NCI-H774 (cell line): Measurements from ENCODE around the gene VASH2.

ENCODE experiments used
- DNase-seq: peaks from one replicate; lab custom pipeline; 2025; lab: John Stamatoyannopoulos, UW

The VASH2 gene

DNA sequence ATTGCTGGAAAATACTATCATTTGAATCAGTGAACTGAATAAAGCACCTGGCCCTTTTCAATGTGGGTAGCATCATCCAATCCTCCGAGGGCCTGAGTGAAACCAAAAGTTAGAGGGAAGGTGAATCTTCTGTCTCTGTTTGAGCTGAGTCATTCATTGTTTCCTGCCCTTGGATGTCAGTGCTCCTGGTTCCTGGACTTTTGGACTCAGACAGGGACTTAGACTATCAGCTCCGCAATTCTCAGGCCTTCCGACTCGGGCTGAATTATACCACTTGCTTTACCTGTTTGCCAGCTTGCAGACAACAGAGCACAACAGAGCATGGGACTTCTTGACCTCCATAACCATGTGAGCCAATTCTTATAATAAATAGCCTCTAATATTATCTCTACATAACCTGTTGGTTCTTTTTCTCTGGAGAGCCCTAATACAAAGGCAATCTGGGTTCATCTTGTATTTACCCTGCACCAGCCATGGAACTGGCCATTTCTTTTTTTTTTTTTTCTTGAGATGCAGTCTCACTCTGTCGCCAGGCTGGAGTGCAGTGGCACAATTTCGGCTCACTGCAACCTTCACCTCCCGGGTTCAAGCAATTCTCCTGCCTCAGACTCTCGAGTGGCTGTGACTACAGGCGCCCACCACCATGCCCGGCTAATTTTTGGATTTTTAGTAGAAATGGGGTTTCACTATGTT is 19.2 kb upstream of the VASH2 start:
- DNase-seq: no peak

DNA sequence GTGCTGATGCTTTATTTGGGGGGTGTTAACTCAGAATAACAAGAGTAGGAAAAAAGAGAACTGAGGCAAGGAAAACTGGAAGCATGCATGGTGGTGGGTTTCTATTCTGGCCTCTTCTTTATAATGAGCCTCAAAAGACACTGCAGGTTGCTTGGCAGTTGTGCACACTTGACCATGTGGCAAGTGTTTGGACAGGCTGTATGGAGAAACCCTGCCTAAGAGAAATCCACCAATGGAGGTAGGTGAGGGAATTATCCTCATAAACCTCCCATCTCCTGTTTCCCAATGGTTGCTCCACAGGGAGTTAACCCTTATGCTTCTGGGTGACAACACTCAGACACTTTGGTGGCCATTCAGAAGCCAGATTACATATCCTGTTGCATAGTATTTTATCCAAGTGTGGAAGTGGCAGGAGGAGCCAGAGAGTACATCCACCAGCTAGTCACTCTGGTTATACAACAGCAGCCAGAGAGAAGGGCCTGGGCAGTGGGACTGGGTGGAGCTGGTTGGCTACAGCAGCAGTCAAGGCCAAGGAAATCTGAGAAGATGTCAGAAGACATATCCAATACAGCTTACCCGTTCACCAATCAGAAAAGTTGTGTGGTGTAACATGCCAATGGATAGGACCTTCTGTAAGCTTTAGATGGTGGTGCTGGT is 16.4 kb upstream of the VASH2 start:
- no peak for DNase-seq

DNA sequence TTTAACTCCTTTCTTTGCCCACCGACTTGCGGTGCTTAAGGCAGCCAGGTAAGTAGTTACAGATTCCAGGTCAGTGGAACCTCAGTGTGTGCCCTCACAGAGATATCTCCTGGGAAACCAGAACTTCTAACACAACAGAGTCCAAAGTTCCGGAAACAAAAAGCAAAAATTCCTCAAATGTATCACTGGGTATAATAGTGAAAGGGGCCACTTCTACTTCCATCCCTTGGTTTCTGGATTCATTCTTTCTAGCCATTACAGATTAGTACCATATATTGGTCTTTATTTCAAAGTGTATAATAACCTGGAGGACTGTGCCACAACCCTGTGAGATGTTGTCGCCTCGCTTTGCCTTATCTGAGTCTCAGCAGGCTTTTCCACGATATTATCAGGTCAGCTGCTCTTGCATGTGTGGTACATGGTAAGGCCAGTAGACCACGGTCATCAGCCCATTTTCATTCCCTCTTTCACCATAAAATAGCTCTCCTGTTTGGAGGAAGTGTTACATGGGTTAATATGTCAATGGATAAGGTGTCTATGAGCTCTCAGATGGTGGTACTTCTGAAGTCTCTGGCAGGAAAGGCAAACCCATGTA is 14.9 kb upstream of the VASH2 start:
- no peak for DNase-seq

DNA sequence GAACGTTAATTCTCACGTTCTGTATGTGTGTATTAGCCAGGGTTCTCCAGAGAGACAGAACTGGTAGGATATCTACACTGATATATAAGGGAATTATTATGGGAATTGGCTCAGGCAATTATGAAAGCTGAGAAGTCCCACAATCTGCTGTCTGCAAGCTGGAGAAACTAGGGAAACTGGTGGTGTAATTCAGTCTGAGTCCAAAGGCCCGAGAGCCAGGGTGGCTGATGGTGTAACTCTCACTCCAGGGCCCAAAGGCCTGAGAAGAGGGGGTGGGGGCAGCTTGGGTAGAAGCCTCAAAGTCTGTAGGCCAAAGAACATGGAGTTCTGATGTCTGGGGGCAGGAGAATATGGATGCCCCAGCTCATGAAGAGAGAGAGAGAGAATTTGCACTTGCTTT is 13.3 kb upstream of the VASH2 start:
- DNase-seq: no peak

DNA sequence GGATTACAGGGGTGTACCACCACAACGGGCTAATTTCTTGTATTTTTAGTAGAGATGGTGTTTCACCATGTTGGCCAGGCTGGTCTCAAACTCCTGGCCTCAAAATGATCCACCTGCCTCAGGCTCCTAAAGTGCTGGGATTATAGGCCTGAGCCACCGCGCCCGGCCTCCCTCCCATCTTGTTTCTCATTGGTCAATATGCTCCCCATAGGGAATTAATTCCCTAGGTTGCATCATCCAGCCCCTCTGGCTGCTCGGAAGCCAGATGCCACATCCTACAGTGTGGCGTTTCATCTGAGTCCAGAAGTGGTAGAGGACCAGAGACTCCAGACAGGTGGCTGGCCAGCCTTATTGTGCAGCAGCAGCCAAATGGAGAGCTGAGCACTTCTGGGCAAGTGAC is 11.5 kb upstream of the VASH2 start:
- no peak for DNase-seq

DNA sequence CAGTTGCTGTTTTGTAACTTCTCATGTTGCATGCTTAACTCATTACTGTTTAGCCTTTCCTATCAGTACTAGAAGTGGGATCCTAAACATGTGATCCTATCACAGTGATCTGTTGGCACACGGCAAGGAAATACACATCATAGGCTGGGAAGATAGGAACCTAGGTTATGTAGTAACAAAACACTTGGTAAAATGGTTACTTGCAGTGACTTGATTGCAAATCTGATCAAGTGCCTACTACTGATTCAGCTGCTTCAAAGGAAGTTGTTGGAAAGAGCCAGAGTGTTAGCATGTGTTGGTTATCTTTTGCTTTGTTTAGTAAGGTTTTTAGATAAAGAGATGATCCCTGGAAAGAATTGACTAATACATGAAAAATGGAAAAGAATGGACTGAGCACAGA is 8.9 kb upstream of the VASH2 start:
- no peak for DNase-seq

DNA sequence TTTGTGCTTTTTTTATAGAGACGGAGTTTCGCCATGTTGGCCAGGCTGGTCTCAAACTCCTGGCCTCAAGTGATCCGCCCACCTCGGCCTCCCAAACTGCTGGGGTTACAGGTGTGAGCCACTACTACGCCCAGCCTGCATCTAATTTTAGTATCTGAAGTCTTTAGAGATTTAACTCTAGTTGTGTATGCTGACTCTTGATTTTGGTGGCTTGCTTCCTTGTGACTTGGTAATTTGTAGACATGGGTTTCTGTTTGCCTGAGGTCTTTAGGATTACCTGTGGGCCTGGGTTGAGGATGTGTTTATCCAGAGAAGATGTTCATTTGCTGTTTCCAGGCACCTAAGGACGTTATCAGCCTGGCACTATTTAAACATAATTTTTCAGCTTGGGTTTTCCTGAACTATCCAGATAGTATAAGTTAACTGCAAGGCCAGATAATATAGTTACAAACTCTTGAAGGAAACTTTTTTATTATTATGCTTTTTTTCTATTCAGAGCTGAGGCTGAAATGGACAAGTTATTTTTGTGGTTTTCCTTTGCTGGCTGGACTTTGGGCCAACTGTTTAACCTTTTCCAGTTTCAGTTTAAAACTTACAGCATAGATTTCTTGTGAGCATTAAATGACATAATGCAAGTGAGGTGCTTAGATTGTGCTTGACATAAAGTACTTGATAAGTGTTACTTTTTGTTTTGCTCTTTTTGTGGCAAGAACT is 7.5 kb upstream of the VASH2 start:
- DNase-seq: no peak

DNA sequence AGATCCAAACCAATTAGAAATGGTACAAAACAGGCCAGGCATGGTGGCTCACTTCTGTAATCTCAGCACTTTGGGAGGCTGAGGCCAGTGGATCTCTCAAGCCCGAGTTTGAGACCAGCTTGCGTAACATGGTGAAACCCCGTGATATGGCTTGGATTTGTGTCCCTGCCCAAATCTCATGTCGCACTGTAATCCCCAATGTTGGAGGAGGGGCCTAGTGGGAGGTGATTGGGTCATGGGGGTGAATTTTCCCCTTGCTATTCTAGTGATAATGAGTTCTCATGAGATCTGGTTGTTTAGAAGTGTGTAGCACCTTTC is 7.0 kb upstream of the VASH2 start:
- DNase-seq: no peak

DNA sequence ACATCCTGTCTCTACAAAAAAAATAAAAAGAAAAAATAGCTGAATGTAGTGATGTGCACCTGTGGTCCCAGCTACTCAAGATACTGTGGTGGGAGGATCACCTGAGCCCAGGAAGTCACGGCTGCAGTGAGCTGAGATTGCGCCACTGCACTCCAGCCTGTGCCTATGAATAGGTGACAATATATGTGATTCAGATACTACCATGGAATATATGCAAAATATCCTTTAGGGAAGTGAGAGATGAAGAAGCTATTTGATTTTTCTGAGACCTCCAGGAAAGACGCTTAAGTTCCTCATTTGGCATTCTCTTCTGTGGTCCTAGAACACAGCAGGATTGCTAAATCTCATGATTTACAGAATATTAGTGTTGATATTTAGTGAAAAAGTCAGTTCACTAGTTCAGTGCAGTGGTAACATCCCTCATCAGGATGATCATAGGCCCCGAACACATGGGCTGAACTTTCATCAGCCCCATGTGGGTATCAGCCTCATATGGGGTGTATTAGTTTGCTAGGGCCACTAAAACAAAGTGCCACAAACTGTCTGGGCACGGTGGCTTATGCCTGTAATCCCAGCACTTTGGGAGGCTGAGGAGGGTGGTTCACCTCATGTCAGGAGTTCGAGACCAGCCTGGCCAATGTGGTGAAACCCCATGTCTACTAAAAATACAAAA is 6.0 kb upstream of the VASH2 start:
- DNase-seq: no peak

DNA sequence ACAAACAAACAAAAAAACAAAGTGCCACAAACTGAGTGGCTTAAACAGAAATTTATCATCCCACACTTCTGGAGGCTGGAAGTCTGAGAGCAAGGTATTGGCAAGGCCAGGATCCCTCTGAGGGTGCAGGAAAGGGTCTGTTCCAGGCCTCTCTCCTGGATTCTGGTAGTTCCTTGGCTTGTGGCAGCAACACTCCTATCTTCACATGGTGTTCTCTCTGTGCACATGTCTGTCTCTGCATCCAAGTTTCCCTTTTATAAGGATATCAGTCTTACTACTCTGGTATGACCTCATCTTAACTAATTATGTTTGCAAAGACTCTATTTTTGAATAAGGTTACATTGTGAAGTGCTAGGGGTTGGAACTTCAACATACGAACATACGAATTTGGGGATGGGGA is 5.3 kb upstream of the VASH2 start:
- no peak for DNase-seq

DNA sequence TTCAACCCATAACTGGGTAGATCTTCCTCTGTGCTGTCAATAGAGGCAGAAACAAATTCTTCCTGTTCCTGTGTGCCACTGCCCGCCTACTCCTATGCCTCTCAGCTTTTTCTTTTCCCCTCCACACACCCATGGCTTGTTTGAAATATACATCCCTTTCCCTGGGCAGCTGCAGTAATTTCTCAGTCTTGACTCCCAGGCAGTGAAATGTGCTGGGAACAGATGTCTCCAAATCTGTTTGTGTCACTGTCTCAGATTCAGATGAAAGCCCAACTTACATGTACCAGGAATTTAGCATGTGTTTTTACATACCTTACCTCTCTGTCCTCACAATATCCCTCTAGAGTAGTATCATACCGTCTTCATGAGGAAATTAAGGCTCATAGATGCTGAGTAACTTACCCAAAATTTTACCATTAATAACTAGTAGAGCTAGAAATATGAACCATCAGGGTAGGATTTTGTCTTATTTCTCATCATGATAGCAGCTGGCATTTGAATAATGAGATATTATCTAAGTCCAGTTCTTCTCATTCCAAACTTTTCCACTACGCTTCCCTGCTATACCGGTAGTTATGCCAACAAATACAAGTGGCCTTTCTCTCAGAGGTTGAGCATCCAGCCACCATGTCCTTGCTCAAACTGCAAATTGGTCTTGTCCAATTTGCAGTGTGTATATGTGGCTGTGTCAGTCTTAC is 4.7 kb upstream of the VASH2 start:
- DNase-seq: no peak

DNA sequence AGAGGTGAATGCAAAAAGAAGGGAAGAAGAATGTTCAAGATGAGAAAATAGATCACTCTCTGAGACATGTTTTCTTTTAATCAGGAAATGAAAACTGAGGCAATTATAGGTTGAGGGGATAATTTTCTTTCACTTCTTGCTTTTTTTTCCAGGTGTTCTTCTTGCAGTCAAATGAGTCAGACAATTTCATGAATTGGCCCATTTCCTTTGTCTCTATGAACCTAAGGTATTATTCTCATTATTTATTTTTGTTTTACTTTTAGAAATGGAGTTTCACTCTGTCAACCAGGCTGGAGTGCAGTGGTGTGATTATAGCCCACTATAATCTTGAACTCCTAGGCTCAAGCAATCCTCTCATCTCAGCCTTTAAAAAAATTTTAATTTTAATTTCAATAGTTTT is 3.5 kb upstream of the VASH2 start:
- DNase-seq: no peak

DNA sequence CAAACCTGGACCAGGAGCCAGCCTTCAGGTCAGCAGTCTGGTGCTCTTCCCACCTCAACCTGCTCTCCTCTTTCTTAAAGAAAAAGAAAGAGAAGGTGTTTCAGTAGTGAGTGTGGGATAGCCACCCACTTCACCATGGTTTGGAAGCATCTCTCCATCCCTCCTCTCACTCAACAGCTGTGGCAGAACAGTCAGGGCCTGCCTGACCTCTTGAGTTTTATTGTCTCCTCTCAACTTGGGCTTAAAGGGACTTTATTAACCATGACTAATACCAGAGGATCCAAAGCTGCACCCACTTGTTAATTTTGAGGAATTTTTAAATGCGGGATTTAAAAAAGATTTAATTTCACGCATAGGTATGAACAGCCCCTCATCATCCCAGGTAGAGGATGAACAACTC is 570 bp upstream of the VASH2 start:
- no peak for DNase-seq

DNA sequence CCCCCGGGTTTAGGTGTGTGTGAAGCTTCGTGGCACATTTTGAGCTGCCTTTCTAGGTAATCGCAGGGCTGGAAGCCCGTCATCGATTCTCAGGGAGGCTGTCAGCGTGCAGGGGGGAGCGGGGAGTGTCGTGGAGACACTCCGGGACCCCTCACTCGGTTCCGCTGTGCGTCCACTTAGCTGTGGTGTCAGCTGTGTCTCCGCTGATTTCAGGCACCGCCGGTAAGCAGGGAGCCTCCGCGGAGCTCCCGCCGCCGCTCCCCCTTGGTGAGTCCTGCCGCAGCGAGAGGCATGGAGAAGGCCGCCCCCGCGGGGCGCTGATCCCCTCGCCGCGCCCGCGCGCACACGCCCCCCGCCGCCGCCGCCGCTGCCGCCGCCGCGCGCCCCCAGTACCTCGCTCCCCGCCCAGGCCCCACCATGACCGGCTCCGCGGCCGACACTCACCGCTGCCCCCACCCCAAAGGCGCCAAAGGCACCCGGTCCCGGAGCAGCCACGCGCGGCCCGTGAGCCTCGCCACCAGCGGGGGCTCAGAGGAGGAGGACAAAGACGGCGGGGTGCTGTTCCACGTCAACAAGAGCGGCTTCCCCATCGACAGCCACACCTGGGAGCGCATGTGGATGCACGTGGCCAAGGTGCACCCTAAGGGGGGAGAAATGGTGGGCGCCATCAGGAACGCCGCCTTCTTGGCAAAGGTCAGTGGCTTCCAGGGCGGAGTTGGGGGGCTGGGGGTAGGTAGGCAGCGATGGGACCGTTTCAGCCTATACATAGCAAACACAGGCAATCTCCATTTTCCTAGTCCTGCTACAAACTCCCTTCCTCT is 995 bp downstream of the VASH2 start:
- no peak for DNase-seq

DNA sequence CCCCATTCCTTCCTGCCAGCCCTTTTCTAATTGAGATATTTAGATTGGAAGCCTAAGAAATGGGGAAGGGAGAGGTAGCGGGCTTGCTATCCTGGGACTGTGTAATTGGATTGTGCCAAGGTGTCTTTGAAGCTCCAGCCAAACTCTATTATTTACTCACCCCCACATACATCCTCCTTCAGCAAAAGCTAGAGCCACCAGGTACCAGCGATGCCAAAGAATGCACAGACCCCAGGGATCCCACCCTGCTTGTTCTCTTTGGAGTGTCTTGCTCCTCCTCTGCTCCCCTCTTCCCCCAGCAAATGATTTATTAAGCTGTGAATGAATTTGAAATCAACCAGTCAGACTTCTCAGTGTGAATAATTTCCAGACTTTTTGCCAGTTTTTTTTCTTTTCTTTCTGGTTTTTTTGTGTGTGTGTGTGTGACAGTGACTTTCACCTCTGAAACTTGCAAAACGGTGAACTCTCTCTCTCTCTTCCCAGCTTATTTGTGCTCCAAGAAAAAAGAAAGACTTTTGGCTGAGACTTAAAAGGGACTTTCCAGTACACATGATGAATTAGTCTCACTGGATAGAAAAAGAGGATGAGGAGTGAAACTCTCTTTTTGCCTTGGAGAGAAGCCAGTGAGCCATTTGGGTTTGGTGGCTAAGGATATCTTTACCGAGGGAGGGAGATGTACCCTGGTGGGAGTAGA is 1.8 kb downstream of the VASH2 start:
- DNase-seq: no peak

DNA sequence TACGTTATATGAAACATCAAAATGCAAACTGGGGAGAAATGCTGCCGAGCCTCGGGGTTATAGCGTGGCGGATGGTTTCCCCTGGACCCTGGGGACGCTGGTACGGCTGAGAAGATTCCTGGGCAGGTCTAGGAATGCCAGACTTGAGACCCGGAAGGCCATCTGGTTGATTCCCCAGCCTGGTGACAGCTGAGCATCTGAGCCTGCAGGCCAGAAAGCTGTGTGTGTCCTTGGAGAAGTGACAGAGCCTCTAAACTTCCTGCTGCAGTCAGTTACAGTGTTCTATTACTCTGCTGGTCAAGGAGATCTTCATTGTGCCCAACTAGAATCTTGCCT is 2.3 kb downstream of the VASH2 start:
- no peak for DNase-seq

DNA sequence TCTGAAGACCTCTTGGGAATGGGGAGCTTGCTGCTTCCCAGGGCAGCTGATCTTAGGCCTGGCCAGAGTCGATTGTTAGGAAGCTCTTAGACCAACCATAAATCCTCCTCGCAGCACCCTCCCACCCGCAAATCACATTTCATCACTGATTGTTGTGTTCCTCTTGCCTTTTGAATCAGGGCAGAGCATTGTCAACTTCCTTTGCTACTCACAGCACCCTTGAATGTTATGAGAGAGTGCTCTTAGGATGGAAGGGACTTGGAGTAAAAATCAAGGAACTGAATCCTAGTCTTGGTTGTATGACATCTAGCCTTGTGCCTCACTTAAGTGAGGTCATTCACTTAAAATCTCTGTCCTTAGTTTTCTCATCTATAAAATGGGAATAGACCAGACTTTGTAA is 3.0 kb downstream of the VASH2 start:
- DNase-seq: no peak

DNA sequence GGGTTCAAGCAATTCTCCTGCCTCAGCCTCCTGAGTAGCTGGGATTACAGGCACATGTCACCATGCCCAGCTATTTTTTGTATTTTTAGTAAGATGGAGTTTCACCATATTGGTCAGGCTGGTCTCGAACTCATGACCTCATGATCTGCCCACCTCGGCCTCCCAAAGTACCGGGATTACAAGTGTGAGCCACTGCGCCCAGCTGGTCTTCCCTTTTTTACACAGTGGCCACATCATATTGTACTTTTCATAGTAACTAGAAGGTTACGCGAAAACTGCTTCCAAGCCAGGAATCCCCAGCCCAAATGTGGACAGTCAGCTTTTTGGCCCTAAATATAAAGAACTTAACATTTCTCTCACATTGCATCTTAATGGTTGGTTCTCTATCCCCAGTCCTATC is 4.2 kb downstream of the VASH2 start:
- no peak for DNase-seq

DNA sequence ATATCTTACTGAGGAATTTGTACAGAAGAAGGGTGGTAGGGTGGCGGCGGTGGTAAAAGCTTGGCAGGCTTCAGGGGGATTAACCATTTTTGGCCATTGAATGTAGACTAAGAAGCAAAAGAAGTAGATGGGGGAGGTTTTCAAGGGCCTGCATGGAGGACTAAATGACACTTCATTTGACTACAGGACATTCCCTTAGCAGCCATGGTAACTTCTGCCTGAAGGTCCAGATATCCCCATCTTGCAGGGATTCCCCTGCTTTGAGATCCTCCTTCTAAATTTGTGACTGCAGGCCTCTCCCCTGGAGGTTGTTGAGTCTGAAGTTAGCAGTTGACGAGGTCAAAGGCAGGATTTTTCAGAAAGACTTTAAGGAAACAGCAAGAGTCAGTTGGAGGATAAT is 4.8 kb downstream of the VASH2 start:
- no peak for DNase-seq

DNA sequence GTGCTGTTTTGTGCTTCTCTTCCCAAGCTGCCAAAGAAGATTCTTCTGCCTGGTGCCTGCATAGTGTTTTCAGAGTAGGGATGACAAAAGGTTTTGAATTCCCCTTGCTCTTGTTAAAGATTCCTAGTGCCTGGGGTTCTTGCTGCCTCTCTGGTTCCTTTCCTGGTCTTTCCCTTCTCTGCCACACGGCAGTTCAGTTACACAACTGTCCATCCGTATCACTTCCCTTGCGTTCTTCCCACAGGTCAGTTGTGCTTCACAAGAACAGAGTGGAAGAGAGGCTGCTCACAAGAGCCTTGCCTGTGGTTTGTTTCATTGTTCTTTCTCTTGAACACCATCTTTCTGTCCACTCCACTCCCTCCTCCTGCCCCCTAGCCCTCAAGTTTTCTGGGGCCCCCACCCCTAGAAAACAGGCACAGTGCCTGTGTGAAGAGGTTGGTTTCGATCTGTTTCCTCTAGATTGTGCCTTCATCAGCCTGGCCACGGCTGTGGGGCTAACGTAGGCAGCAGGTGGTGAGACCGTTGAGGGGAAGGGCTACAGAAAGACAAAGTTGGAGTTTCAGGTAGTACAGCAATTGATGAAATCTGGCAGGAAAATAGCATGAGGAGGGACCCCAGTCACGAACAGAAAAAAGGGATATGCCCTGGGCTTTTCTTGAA is 5.8 kb downstream of the VASH2 start:
- no peak for DNase-seq
